Trophoblast cell (in vitro differentiated cells and primary cell): ENCODE measurements around the gene AOPEP.

Experiments used
- DNase-seq, 2 donors: peaks; one replicate each; pipeline ENCODE4 v3.0.0-alpha.2; 2016
- H2AFZ ChIP-seq: 2 replicates; pipeline ENCODE4 v1.6.1; 2013; ENCODE audit warnings: low read length, moderate library complexity, mild to moderate bottlenecking; ENCODE audit not compliant: insufficient read depth, poor library complexity
- H2AK5ac ChIP-seq: 2 replicates; pipeline ENCODE4 v1.6.1; 2013; ENCODE audit warnings: mild to moderate bottlenecking, low read length
- H2BK120ac ChIP-seq: 2 replicates; pipeline ENCODE4 v1.6.1; 2013; ENCODE audit warnings: low read length, mild to moderate bottlenecking, moderate library complexity; ENCODE audit not compliant: insufficient read depth, poor library complexity
- H2BK12ac ChIP-seq: 2 replicates; pipeline ENCODE4 v1.6.1; 2013; ENCODE audit warnings: mild to moderate bottlenecking, low read length, moderate library complexity
- H2BK5ac ChIP-seq: 2 replicates; pipeline ENCODE4 v1.6.1; 2013; ENCODE audit warnings: low read length, low read depth, moderate library complexity, mild to moderate bottlenecking; ENCODE audit not compliant: poor library complexity
- H3K14ac ChIP-seq: 2 replicates; pipeline ENCODE4 v1.6.1; 2013; ENCODE audit warnings: mild to moderate bottlenecking, low read length
- H3K18ac ChIP-seq: 2 replicates; pipeline ENCODE4 v1.6.1; 2013; ENCODE audit warnings: mild to moderate bottlenecking, low read length
- H3K23ac ChIP-seq: 2 replicates; pipeline ENCODE4 v1.6.1; 2013; ENCODE audit warnings: low read length
- H3K27ac ChIP-seq: 2 replicates; pipeline ENCODE4 v1.5.1; 2013; ENCODE audit warnings: low read depth, mild to moderate bottlenecking, inconsistent platforms, low read length, moderate library complexity
- H3K27me3 ChIP-seq: 2 replicates; pipeline ENCODE4 v1.6.1; 2013; ENCODE audit warnings: inconsistent platforms, mild to moderate bottlenecking, low read length, moderate library complexity; ENCODE audit not compliant: insufficient read depth
- H3K36me3 ChIP-seq, 2 experiments: 1 replicate in 1 of 2; 2 replicates in 1 of 2; pipeline ENCODE4 v1.6.1; 2013; ENCODE audit warnings: low read length in 2 of 2, mild to moderate bottlenecking in 2 of 2, moderate library complexity in 1 of 2; ENCODE audit not compliant: insufficient read depth in 2 of 2, control insufficient read depth in 1 of 2
- H3K4ac ChIP-seq: 2 replicates; pipeline ENCODE4 v1.6.1; 2013; ENCODE audit warnings: low read depth, mild to moderate bottlenecking, low read length, moderate library complexity
- H3K4me1 ChIP-seq, 2 experiments: 1 replicate in 1 of 2; 2 replicates in 1 of 2; pipeline ENCODE4 v1.6.1; 2013; ENCODE audit warnings: low read length in 2 of 2, mild to moderate bottlenecking in 2 of 2, moderate library complexity in 1 of 2; ENCODE audit not compliant: insufficient read depth in 2 of 2, control insufficient read depth in 1 of 2
- H3K4me2 ChIP-seq: 2 replicates; pipeline ENCODE4 v1.6.1; 2013; ENCODE audit warnings: inconsistent platforms, mild to moderate bottlenecking, low read length, moderate library complexity
- H3K4me3 ChIP-seq: 2 replicates; pipeline ENCODE4 v1.5.1; 2013; ENCODE audit warnings: mild to moderate bottlenecking, low read depth, low read length, inconsistent platforms
- H3K79me1 ChIP-seq: one replicate; pipeline ENCODE4 v1.6.1; 2013; ENCODE audit warnings: low read length
- H3K79me2 ChIP-seq: 2 replicates; pipeline ENCODE4 v1.6.1; 2013; ENCODE audit warnings: low read length, mild to moderate bottlenecking; ENCODE audit not compliant: control insufficient read depth, insufficient read depth, poor library complexity
- H3K9ac ChIP-seq: 2 replicates; pipeline ENCODE4 v1.6.1; 2013; ENCODE audit warnings: mild to moderate bottlenecking, low read length
- H3K9me3 ChIP-seq: 2 replicates; pipeline ENCODE4 v1.6.1; 2013; ENCODE audit warnings: low read depth, mild to moderate bottlenecking, control low read depth, inconsistent platforms, low read length; ENCODE audit not compliant: insufficient read depth
- H4K12ac ChIP-seq: 2 replicates; pipeline ENCODE4 v1.6.1; 2013; ENCODE audit warnings: low read depth, mild to moderate bottlenecking, low read length, moderate library complexity
- H4K8ac ChIP-seq: 2 replicates; pipeline ENCODE4 v1.6.1; 2013; ENCODE audit warnings: low read depth, mild to moderate bottlenecking, low read length, moderate library complexity
- H4K91ac ChIP-seq: one replicate; pipeline ENCODE4 v1.6.1; 2013; ENCODE audit warnings: low read depth, mild to moderate bottlenecking, low read length, moderate library complexity
- WGBS: extraction: QIAGEN DNeasy Blood & Tissue Kit; methylation state at CpG from one replicate; pipeline ENCODE4 v1.1.7; 2013; ENCODE audit warnings: missing lambda C conversion rate; ENCODE audit not compliant: insufficient read length, insufficient coverage; ENCODE audit errors: extremely low coverage; 5-methylcytosine and 5-hydroxymethylcytosine counted together

The AOPEP gene

GRCh38 chr9:94833802-94834201, 107.3 kb downstream of the AOPEP start:
- Histone ChIP-seq H3K9me3 (no peaks in the 10 kb centered on the region), H3K79me1 (no peaks in the 10 kb centered on the region)

DNA sequence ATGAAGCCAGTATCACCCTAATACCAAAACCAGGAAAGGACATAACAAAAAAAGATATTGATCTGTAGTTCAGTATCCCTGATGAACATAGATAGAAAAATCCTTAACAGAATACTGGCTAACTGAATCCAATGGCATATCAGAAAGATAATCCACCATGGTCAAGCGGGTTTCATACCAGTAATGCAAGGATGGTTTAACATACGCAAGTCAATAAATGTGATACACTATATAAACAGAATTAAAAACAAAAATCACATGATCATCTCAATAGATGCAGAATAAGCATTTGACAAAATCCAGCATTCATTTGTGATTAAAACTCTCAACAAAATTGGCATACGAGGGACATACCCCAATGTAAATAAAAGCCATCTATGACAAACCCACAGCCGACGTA, 110.9 kb downstream of the AOPEP start:
- H3K27ac ChIP-seq = no peak overlapping the region
- H3K79me1 ChIP-seq = no peaks in the 10 kb centered on the region
- no peak overlapping the region for H3K4me3 ChIP-seq
- H4K12ac ChIP-seq = no peak overlapping the region
- no peak overlapping the region for H2AFZ ChIP-seq
- H3K79me2 ChIP-seq = no peaks in the 10 kb centered on the region
- no peak overlapping the region for H3K18ac ChIP-seq
- H3K14ac ChIP-seq = no peak overlapping the region
- no peak overlapping the region for H3K9ac ChIP-seq
- no peak overlapping the region for H4K8ac ChIP-seq
- no peaks in the 10 kb centered on the region for H3K9me3 ChIP-seq
- DNase-seq = no peak
- H2BK120ac ChIP-seq = no peak overlapping the region
- no peak overlapping the region for H3K23ac ChIP-seq
- no CpG with 5 or more reads among the region's 5 CpGs for WGBS
- no peak overlapping the region for H4K91ac ChIP-seq
- H2BK12ac ChIP-seq = no peak overlapping the region
- H3K36me3 ChIP-seq = no peaks in the 10 kb centered on the region
- H3K27me3 ChIP-seq = no peaks in the 10 kb centered on the region
- no peak overlapping the region for H3K4me2 ChIP-seq
- H2AK5ac ChIP-seq = no peak overlapping the region
- no peak overlapping the region for H3K4ac ChIP-seq
- no peak overlapping the region for H2BK5ac ChIP-seq
- no peaks in the 10 kb centered on the region for H3K4me1 ChIP-seq

More at GRCh38 chr9:94833802-94834201, 107.3 kb downstream of the AOPEP start:
- H3K4ac ChIP-seq = no peak overlapping the region
- H2BK12ac ChIP-seq = no peak overlapping the region
- no peaks in the 10 kb centered on the region for H3K4me1 ChIP-seq
- H3K27me3 ChIP-seq = no peaks in the 10 kb centered on the region
- DNase-seq = no peak
- no peak overlapping the region for H3K9ac ChIP-seq
- H3K36me3 ChIP-seq = no peaks in the 10 kb centered on the region
- H2AFZ ChIP-seq = no peak overlapping the region
- no peak overlapping the region for H2BK120ac ChIP-seq
- H3K79me2 ChIP-seq = no peaks in the 10 kb centered on the region
- H3K14ac ChIP-seq = no peak overlapping the region
- H3K27ac ChIP-seq = no peak overlapping the region
- no peak overlapping the region for H4K91ac ChIP-seq
- no peak overlapping the region for H3K4me3 ChIP-seq
- H2BK5ac ChIP-seq = no peak overlapping the region
- H3K23ac ChIP-seq = no peak overlapping the region
- WGBS = no CpG with 5 or more reads among the region's 4 CpGs
- no peak overlapping the region for H3K18ac ChIP-seq
- H2AK5ac ChIP-seq = no peak overlapping the region
- H3K4me2 ChIP-seq = no peak overlapping the region
- H4K12ac ChIP-seq = no peak overlapping the region
- H4K8ac ChIP-seq = no peak overlapping the region

- no peak overlapping the region for H3K18ac ChIP-seq
- no peaks in the 10 kb centered on the region for H3K79me2 ChIP-seq
- no peak overlapping the region for H3K4me2 ChIP-seq
- H3K27ac ChIP-seq = no peak overlapping the region
- H3K27me3 ChIP-seq = no peaks in the 10 kb centered on the region
- no peak overlapping the region for H3K14ac ChIP-seq
- no peaks in the 10 kb centered on the region for H3K36me3 ChIP-seq
- no peak overlapping the region for H3K4ac ChIP-seq
- no peaks in the 10 kb centered on the region for H3K9me3 ChIP-seq
- no peak for DNase-seq
- no peak overlapping the region for H4K8ac ChIP-seq
- H2AK5ac ChIP-seq = no peak overlapping the region
- no peak overlapping the region for H2BK120ac ChIP-seq
- WGBS = no CpG with 5 or more reads among the region's 1 CpG
- H3K4me3 ChIP-seq = no peak overlapping the region
- H2BK5ac ChIP-seq = no peak overlapping the region
- no peak overlapping the region for H2BK12ac ChIP-seq
- no peak overlapping the region for H3K9ac ChIP-seq
- H3K79me1 ChIP-seq = peaks cover 4% of the 10 kb centered on the region
- H3K23ac ChIP-seq = no peak overlapping the region
- peaks cover 5% of the 10 kb centered on the region in 2 experiments for H3K4me1 ChIP-seq
- H4K91ac ChIP-seq = no peak overlapping the region
- H4K12ac ChIP-seq = no peak overlapping the region
- H2AFZ ChIP-seq = no peak overlapping the region
Measured at GRCh38 chr9:94839398-94839797, 112.9 kb downstream of the AOPEP start.

DNA sequence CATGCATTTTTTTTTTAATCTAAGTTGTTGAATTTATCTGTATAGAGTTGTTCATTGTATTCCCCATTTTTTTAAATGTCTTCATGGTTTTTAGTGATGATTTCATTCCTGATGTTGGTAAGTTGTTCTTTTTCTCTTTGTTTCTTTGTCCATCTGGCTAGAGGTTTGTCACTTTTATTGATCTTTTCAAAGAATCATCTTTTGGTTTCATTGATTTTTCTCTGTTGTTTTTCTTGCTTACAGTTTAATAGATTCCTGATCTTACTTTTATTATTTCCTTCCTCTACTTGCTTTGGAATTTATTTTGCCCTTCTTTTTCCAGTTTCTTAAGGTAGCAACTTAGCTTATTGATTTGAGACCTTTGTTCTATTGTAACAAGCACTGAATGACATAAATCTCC, 114.2 kb downstream of the AOPEP start:
- Histone ChIP-seq H3K4ac (no peak overlapping the region), H3K14ac (no peak overlapping the region), H3K4me3 (no peak overlapping the region), H3K9ac (no peak overlapping the region), H3K4me2 (no peak overlapping the region), H4K91ac (no peak overlapping the region), H2AFZ (no peak overlapping the region), H3K18ac (no peak overlapping the region), H3K27me3 (no peaks in the 10 kb centered on the region), H3K27ac (no peak overlapping the region), H2BK5ac (no peak overlapping the region), H2AK5ac (no peak overlapping the region), H3K4me1 (peaks cover 5% of the 10 kb centered on the region in 2 experiments), H4K12ac (no peak overlapping the region), H3K79me2 (no peaks in the 10 kb centered on the region), H2BK120ac (no peak overlapping the region), H3K9me3 (no peaks in the 10 kb centered on the region), H4K8ac (no peak overlapping the region), H3K79me1 (peaks cover 4% of the 10 kb centered on the region), H2BK12ac (no peak overlapping the region), H3K23ac (no peak overlapping the region), H3K36me3 (peaks cover 0 to 1% of the 10 kb centered on the region in 2 experiments)
- DNase-seq = no peak
